Ectodermal cell (in vitro differentiated cells): Measurements from ENCODE around the gene BCAS2.
"Not testable (repeated sequence)": the region's sequence is repeated elsewhere in the genome, so short reads cannot be mapped to it uniquely, and the experiment has no call there.

Experiments
- H3K27ac ChIP-seq: 2 replicates; pipeline ENCODE4 v1.7.0; 2013; ENCODE audit warnings: mild to moderate bottlenecking, low read depth, low read length; ENCODE audit not compliant: insufficient read depth, poor library complexity, severe bottlenecking
- H3K27me3 ChIP-seq: 2 replicates; pipeline ENCODE4 v1.7.0; 2013; ENCODE audit warnings: mild to moderate bottlenecking, low read length; ENCODE audit not compliant: insufficient read depth, control insufficient read depth, poor library complexity, severe bottlenecking
- H3K36me3 ChIP-seq: one replicate; pipeline ENCODE4 v1.7.0; 2013; ENCODE audit warnings: low read length; ENCODE audit not compliant: control insufficient read depth, insufficient read depth
- H3K4me1 ChIP-seq: one replicate; pipeline ENCODE4 v1.7.0; 2013; ENCODE audit warnings: low read length; ENCODE audit not compliant: control insufficient read depth, insufficient read depth
- H3K4me3 ChIP-seq: 2 replicates; pipeline ENCODE4 v1.7.0; 2013; ENCODE audit warnings: low read depth, low read length, control low read depth; ENCODE audit not compliant: insufficient read depth
- H3K9me3 ChIP-seq: 2 replicates; pipeline ENCODE4 v1.7.0; 2013; ENCODE audit warnings: mild to moderate bottlenecking, low read length, moderate library complexity; ENCODE audit not compliant: control insufficient read depth
- WGBS, 2 experiments: methylation state at CpG; one replicate each; pipeline ENCODE4 v1.1.7; 2013; ENCODE audit warnings: missing lambda C conversion rate in 2 of 2; 5-methylcytosine and 5-hydroxymethylcytosine counted together

BCAS2 gene

GRCh38 chr1:114595602-114596001 lies 14.2 kb upstream of the BCAS2 start:
- Histone ChIP-seq H3K4me3 (no peak overlapping the region), H3K27me3 (no peaks in the 10 kb centered on the region), H3K9me3 (no peaks in the 10 kb centered on the region), H3K4me1 (no peaks in the 10 kb centered on the region), H3K36me3 (no peaks in the 10 kb centered on the region), H3K27ac (no peak overlapping the region)

DNA sequence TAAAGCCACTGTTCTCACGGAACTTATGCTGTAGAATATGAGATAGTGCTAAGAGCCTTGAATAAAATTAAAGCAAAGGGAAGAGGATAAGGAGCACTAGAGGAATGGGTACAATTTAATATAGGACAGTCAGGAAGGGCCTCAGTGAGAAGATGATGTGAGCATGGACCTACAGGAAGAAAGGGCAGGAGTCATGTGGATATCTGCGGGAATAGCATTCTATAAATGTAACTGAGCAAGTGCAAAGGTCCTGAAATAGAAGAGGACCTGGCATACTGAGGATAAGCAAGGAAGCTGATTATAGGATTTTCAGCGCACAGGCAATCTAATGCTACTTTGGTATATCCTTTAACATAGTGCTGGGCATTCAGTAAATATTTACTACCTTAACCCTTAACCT lies 12.6 kb upstream of the BCAS2 start:
- no peak overlapping the region for H3K4me3 ChIP-seq
- H3K27me3 ChIP-seq = no peaks in the 10 kb centered on the region
- 94% methylated on average over 3 of the region's 3 CpGs for WGBS, 2 experiments
- no peaks in the 10 kb centered on the region for H3K4me1 ChIP-seq
- H3K36me3 ChIP-seq = no peaks in the 10 kb centered on the region
- no peak overlapping the region for H3K27ac ChIP-seq
- H3K9me3 ChIP-seq = no peaks in the 10 kb centered on the region

- Histone ChIP-seq H3K9me3 (no peaks in the 10 kb centered on the region), H3K4me1 (no peaks in the 10 kb centered on the region), H3K27me3 (no peaks in the 10 kb centered on the region), H3K4me3 (no peak overlapping the region), H3K36me3 (no peaks in the 10 kb centered on the region), H3K27ac (no peak overlapping the region)
- WGBS, 2 experiments = 78 to 93% methylated on average over 3 of the region's 3 CpGs
These were observed 7.7 kb upstream of the BCAS2 start for GRCh38 chr1:114589122-114589521.

GRCh38 chr1:114588196-114588689 lies 6.8 kb upstream of the BCAS2 start:
- Histone ChIP-seq H3K4me3 (no peak overlapping the region), H3K36me3 (no peaks in the 10 kb centered on the region), H3K4me1 (no peaks in the 10 kb centered on the region), H3K27me3 (peaks cover 1% of the 10 kb centered on the region), H3K9me3 (no peaks in the 10 kb centered on the region), H3K27ac (no peak overlapping the region)
- WGBS, 2 experiments = 80 to 89% methylated on average over 2 of the region's 2 CpGs

DNA sequence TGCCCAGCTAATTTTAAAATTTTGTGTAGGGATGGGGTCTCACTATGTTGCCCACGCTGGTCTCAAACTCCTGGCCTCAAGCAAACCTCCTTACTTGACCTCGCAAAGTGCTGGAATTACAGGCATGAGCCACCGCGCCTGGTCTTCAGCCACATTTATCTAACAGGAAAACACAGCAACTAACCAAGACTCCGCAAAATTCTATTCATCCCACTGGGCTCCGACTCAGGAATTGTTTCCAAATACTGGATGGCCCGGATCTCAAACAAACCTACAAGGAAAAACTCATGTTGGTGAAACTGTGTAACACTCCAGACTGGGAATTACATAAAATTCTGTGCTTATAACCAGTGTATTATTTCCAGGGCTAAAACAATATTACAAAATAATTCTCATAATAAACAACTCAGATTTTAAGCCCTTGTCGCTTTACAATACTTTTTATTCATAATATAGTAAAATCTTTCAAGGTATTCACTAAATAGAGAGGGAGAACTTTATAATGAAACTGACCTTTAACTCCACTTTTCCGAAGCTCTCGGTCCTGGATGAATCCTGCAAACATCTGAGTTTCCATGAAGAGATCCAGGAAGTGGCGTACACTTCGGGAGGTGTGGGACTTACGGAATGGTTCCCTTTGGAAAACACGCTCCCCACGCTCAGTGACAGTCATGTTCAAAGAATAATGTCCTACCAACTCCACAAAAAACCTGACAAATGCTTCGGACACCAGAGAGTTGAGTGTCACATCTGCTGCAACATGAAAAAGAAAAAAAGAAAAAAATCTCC lies 6.0 kb upstream of the BCAS2 start:
- peaks cover 5% of the 10 kb centered on the region for H3K27me3 ChIP-seq
- no peaks in the 10 kb centered on the region for H3K9me3 ChIP-seq
- H3K4me1 ChIP-seq = no peaks in the 10 kb centered on the region
- no peaks in the 10 kb centered on the region for H3K36me3 ChIP-seq
- 90 to 96% methylated on average over 15 of the region's 16 CpGs for WGBS, 2 experiments
- no peak overlapping the region for H3K4me3 ChIP-seq
- H3K27ac ChIP-seq = no peak overlapping the region

- H3K9me3 ChIP-seq = no peaks in the 10 kb centered on the region
- 89 to 92% methylated on average over 5 of the region's 5 CpGs for WGBS, 2 experiments
- peaks cover 5% of the 10 kb centered on the region for H3K27me3 ChIP-seq
- H3K36me3 ChIP-seq = no peaks in the 10 kb centered on the region
- no peaks in the 10 kb centered on the region for H3K4me1 ChIP-seq
- H3K4me3 ChIP-seq = no peak overlapping the region
- H3K27ac ChIP-seq = no peak overlapping the region
These were observed 5.2 kb upstream of the BCAS2 start for GRCh38 chr1:114586513-114587047.

GRCh38 chr1:114585231-114585630 lies 3.8 kb upstream of the BCAS2 start:
- Histone ChIP-seq H3K36me3 (no peaks in the 10 kb centered on the region), H3K4me1 (no peaks in the 10 kb centered on the region), H3K27me3 (peaks cover 5% of the 10 kb centered on the region), H3K9me3 (no peaks in the 10 kb centered on the region), H3K27ac (no peak overlapping the region), H3K4me3 (no peak overlapping the region)
- WGBS, 2 experiments = 100% methylated on average over 1 of the region's 1 CpG

GRCh38 chr1:114574365-114574764 lies 7.0 kb downstream of the BCAS2 start:
- Histone ChIP-seq H3K9me3 (no peaks in the 10 kb centered on the region), H3K27ac (no peak overlapping the region), H3K4me3 (no peak overlapping the region), H3K36me3 (peaks cover 37% of the 10 kb centered on the region), H3K4me1 (no peaks in the 10 kb centered on the region), H3K27me3 (no peaks in the 10 kb centered on the region)
- 97 to 100% methylated on average over 2 of the region's 2 CpGs for WGBS, 2 experiments

- H3K27me3 ChIP-seq = no peaks in the 10 kb centered on the region
- no peak overlapping the region for H3K4me3 ChIP-seq
- no peaks in the 10 kb centered on the region for H3K9me3 ChIP-seq
- no peak overlapping the region for H3K27ac ChIP-seq
- no peaks in the 10 kb centered on the region for H3K4me1 ChIP-seq
- peaks cover 25% of the 10 kb centered on the region for H3K36me3 ChIP-seq
These were observed 17.3 kb downstream of the BCAS2 start for GRCh38 chr1:114564141-114564540.

DNA sequence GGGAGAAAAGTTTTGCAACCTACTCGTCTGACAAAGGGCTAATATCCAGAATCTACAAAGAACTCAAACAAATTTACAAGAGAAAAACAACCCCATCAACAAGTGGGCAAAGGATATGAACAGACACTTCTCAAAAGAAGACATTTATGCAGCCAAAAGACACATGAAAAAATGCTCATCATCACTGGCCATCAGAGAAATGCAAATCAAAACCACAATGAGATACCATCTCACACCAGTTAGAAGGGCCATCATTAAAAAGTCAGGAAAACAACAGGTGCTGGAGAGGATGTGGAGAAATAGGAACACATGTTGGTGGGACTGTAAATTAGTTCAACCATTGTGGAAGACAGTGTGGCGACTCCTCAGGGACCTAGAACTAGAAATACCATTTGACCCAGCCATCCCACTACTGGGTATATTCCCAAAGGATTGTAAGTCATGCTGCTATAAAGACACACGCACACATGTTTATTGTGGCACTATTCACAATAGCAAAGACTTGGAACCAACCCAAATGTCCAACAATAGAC lies 18.4 kb downstream of the BCAS2 start:
- H3K4me3 ChIP-seq, H3K27me3 ChIP-seq, H3K27ac ChIP-seq, H3K9me3 ChIP-seq, H3K4me1 ChIP-seq: not testable (repeated sequence)
- WGBS, 2 experiments = 88 to 89% methylated on average over 2 of the region's 3 CpGs
- peaks cover 18% of the 10 kb centered on the region for H3K36me3 ChIP-seq
